HepG2 (cell line): Measurements from ENCODE around the gene TEX13B.

ENCODE experiments used
- ATF7 ChIP-seq, 2 experiments: fragments of 450-650 bp in 1 of 2; sonication (generic) in 1 of 2; formaldehyde crosslinking in 1 of 2; IDR thresholded peaks; 2 replicates each; pipeline versions ENCODE4 v1.4.0 to v1.6.1; 2016 to 2020; ENCODE audit warnings: antibody characterized with exemption in 1 of 2, mild to moderate bottlenecking in 1 of 2, missing genetic modification reagents in 1 of 2
- POLR2A ChIP-seq, 2 experiments: IDR thresholded peaks; 2 replicates each; pipeline ENCODE4 v1.6.1; 2011; ENCODE audit warnings: low read depth in 2 of 2, low read length in 2 of 2, mild to moderate bottlenecking in 1 of 2, moderate library complexity in 1 of 2; ENCODE audit not compliant: insufficient read depth in 1 of 2
- POLR2AphosphoS5 ChIP-seq: IDR thresholded peaks from 2 replicates; pipeline ENCODE4 v1.6.1; 2012; ENCODE audit warnings: low read depth, low read length
- RFX1 ChIP-seq: fragments of 450-650 bp; IDR thresholded peaks from 2 replicates; pipeline ENCODE4 v1.6.1; 2017
- STAG1 ChIP-seq: sonication (generic); formaldehyde crosslinking; IDR thresholded peaks from 2 replicates; pipeline ENCODE4 v1.4.0; 2020; ENCODE audit warnings: missing genetic modification reagents
- TAF1 ChIP-seq: sonication (generic); formaldehyde crosslinking; IDR thresholded peaks from 2 replicates; pipeline ENCODE4 v1.4.0; 2020; ENCODE audit warnings: missing genetic modification reagents
- TBP ChIP-seq: sonication (generic); formaldehyde crosslinking; IDR thresholded peaks from 2 replicates; pipeline ENCODE4 v1.5.0; 2020; ENCODE audit warnings: missing genetic modification reagents
- USF2 ChIP-seq, 2 experiments: sonication (generic) in 1 of 2; formaldehyde crosslinking in 1 of 2; IDR thresholded peaks; 2 replicates each; pipeline versions ENCODE4 v1.5.1 to v1.6.1; 2011 to 2020; ENCODE audit warnings: borderline replicate concordance in 1 of 2, low read depth in 1 of 2, low read length in 1 of 2, mild to moderate bottlenecking in 1 of 2, missing genetic modification reagents in 1 of 2, moderate library complexity in 1 of 2
- ZBTB33 ChIP-seq: sonication (generic); formaldehyde crosslinking; IDR thresholded peaks from 2 replicates; pipeline ENCODE4 v1.4.0; 2020; ENCODE audit warnings: missing genetic modification reagents
- ZNF160 ChIP-seq: sonication (generic); formaldehyde crosslinking; IDR thresholded peaks from 2 replicates; pipeline ENCODE4 v1.8.0; 2022; ENCODE audit warnings: mild to moderate bottlenecking, inconsistent platforms, missing genetic modification reagents
- ZNF207 ChIP-seq: fragments of 450-650 bp; IDR thresholded peaks from 2 replicates; pipeline ENCODE4 v1.6.1; 2016; ENCODE audit warnings: antibody characterized with exemption, borderline replicate concordance

- no peak for TF ChIP-seq ZBTB33 (CRISPR knock-in tag)
- TF ChIP-seq POLR2AphosphoS5: no peak
- TF ChIP-seq TAF1 (CRISPR knock-in tag): no peak
- no peak for TF ChIP-seq ATF7 (IDR thresholded peaks at IDR 0.05)
- TF ChIP-seq ATF7 (CRISPR knock-in tag; IDR thresholded peaks at IDR 0.05): no peak
- TF ChIP-seq TBP (CRISPR knock-in tag): no peak
- no peak for TF ChIP-seq ZNF207
- no peak for TF ChIP-seq USF2 (IDR thresholded peaks at IDR 0.05; ENCODE audit: low read depth, low read length)
- no peak for TF ChIP-seq USF2 (CRISPR knock-in tag; IDR thresholded peaks at IDR 0.05; ENCODE audit: borderline replicate concordance)
- no peak for TF ChIP-seq RFX1
- no peak for TF ChIP-seq STAG1 (CRISPR knock-in tag)
- TF ChIP-seq POLR2A (IDR thresholded peaks at IDR 0.05; ENCODE audit: insufficient read depth in 1 of 2, low read depth in 2 of 2, low read length in 2 of 2): no peak
- no peak for TF ChIP-seq ZNF160
Observed at GRCh38 chrX:107985033-107985432, 2.9 kb upstream of the TEX13B start.
